GM06990 (cell line): Measurements from ENCODE around the gene XCL2.

Source experiments
- DNase-seq: peaks from one replicate; pipeline ENCODE4 v3.0.0-alpha.2; 2011; ENCODE audit not compliant: insufficient read length; ENCODE audit errors: extremely low read depth
- H3K27me3 ChIP-seq: replicated peaks from 2 replicates; pipeline ENCODE4 v1.6.0; 2011; ENCODE audit warnings: low read length; ENCODE audit not compliant: control insufficient read depth, insufficient read depth
- H3K36me3 ChIP-seq: 2 replicates; pipeline ENCODE4 v1.5.1; 2011; ENCODE audit warnings: low read length; ENCODE audit not compliant: control insufficient read depth, insufficient read depth
- H3K4me3 ChIP-seq: replicated peaks from 2 replicates; pipeline ENCODE4 v1.5.1; 2011; ENCODE audit warnings: low read depth, mild to moderate bottlenecking, control low read depth, low read length
- TF ChIP-seq, protein P1 (sequence below): IDR thresholded peaks from 2 replicates; pipeline ENCODE4 v1.5.1; 2011; ENCODE audit warnings: low read length, control low read depth, mild to moderate bottlenecking, inconsistent platforms; ENCODE audit not compliant: insufficient read depth, poor library complexity, severe bottlenecking

XCL2 gene

DNA sequence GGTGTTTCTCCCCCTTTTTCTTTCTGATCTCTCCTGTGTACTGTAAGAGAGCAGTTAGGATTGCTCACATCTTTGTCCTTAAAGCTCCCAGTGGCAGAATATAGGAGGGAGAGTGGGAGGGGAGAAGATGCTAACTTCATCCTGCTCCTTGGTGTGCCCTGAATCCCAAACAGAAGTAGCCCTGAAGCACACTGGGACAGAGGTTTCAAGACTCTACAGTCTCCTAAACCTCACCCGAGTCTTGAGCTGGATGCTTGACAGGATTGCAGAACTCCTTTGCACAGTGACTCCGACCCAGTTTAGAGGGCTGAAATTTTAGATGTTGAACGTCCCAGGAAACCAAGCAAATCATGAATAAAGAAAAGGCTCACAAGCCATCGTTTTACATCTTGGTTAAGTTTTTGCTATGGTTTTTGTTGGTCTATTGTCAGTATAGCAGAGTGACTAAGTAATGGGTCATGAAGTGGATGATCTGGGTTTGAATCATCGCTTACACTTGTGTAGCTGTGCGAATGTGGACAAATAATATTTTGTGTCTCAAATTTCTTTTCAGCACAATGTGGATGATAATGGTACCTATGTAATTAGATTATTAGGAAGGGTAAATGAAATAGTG lies 37.5 kb downstream of the XCL2 start:
- no peaks in the 10 kb centered on the region for H3K36me3 ChIP-seq
- DNase-seq, result no peak
- H3K27me3 ChIP-seq, result no peaks in the 10 kb centered on the region
- H3K4me3 ChIP-seq, result no peak overlapping the region
- TF ChIP-seq, protein P1, sequence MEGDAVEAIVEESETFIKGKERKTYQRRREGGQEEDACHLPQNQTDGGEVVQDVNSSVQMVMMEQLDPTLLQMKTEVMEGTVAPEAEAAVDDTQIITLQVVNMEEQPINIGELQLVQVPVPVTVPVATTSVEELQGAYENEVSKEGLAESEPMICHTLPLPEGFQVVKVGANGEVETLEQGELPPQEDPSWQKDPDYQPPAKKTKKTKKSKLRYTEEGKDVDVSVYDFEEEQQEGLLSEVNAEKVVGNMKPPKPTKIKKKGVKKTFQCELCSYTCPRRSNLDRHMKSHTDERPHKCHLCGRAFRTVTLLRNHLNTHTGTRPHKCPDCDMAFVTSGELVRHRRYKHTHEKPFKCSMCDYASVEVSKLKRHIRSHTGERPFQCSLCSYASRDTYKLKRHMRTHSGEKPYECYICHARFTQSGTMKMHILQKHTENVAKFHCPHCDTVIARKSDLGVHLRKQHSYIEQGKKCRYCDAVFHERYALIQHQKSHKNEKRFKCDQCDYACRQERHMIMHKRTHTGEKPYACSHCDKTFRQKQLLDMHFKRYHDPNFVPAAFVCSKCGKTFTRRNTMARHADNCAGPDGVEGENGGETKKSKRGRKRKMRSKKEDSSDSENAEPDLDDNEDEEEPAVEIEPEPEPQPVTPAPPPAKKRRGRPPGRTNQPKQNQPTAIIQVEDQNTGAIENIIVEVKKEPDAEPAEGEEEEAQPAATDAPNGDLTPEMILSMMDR, result no peak

- no peaks in the 10 kb centered on the region for H3K27me3 ChIP-seq
- no peak overlapping the region for H3K4me3 ChIP-seq
- TF ChIP-seq, protein P1, result no peak
- no peaks in the 10 kb centered on the region for H3K36me3 ChIP-seq
- no peak for DNase-seq
These were observed 38.8 kb downstream of the XCL2 start for GRCh38 chr1:168505006-168505405.

GRCh38 chr1:168504064-168504837 lies 39.5 kb downstream of the XCL2 start:
- Histone ChIP-seq H3K4me3 (no peak overlapping the region), H3K36me3 (no peaks in the 10 kb centered on the region), H3K27me3 (no peaks in the 10 kb centered on the region)
- TF ChIP-seq, protein P1, result no peak
- peak; percentile 28 for DNase-seq

GRCh38 chr1:168499688-168500049 lies 44.1 kb downstream of the XCL2 start:
- H3K4me3 ChIP-seq, result no peak overlapping the region
- H3K27me3 ChIP-seq, result no peaks in the 10 kb centered on the region
- no peaks in the 10 kb centered on the region for H3K36me3 ChIP-seq
- DNase-seq, result no peak
- TF ChIP-seq, protein P1, result no peak

- Histone ChIP-seq H3K36me3 (no peaks in the 10 kb centered on the region), H3K27me3 (no peaks in the 10 kb centered on the region), H3K4me3 (no peak overlapping the region)
- TF ChIP-seq, protein P1, result no peak
- DNase-seq, result no peak
These were observed 44.7 kb downstream of the XCL2 start for GRCh38 chr1:168498956-168499687.
